Measurements from ENCODE around the gene KLRK1.
"Not testable (repeated sequence)": the region's sequence is repeated elsewhere in the genome, so short reads cannot be mapped to it uniquely, and the experiment has no call there.

Gene KLRK1

GRCh38 chr12:10388624-10389413 is 1.0 kb downstream of the KLRK1 start:
- FAIRE-seq: no peak

- FAIRE-seq: not testable (repeated sequence)
These were observed 2.3 kb downstream of the KLRK1 start for GRCh38 chr12:10387498-10387897.

- FAIRE-seq: no peak
These were observed 3.0 kb downstream of the KLRK1 start for GRCh38 chr12:10386857-10387256.

GRCh38 chr12:10385166-10385613 is 4.7 kb downstream of the KLRK1 start:
- no peak for FAIRE-seq

- no peak for FAIRE-seq
These were observed 5.7 kb downstream of the KLRK1 start for GRCh38 chr12:10384191-10384590.

- FAIRE-seq: no peak
These were observed 7.8 kb downstream of the KLRK1 start for GRCh38 chr12:10381928-10382628.

GRCh38 chr12:10378737-10379136 is 11.1 kb downstream of the KLRK1 start:
- FAIRE-seq: not testable (repeated sequence)

- FAIRE-seq: no peak
These were observed 15.2 kb downstream of the KLRK1 start for GRCh38 chr12:10374624-10375018.

GRCh38 chr12:10372559-10372958 is 17.3 kb downstream of the KLRK1 start:
- FAIRE-seq: no peak

- FAIRE-seq: not testable (repeated sequence)
These were observed 17.8 kb downstream of the KLRK1 start for GRCh38 chr12:10371893-10372535.

GRCh38 chr12:10369557-10370415 is 20.1 kb downstream of the KLRK1 start:
- no peak for FAIRE-seq

GRCh38 chr12:10368206-10369171 is 21.4 kb downstream of the KLRK1 start:
- FAIRE-seq: no peak

- not testable (repeated sequence) for FAIRE-seq
These were observed 22.1 kb downstream of the KLRK1 start for GRCh38 chr12:10367714-10368113.

GRCh38 chr12:10366875-10367274 is 23.0 kb downstream of the KLRK1 start:
- FAIRE-seq: no peak

GRCh38 chr12:10365696-10366405 is 24.0 kb downstream of the KLRK1 start:
- FAIRE-seq: no peak

- no peak for FAIRE-seq
These were observed 24.8 kb downstream of the KLRK1 start for GRCh38 chr12:10364815-10365622.

GRCh38 chr12:10363914-10364814 is 25.7 kb downstream of the KLRK1 start:
- no peak for FAIRE-seq

GRCh38 chr12:10363658-10363913 is 26.3 kb downstream of the KLRK1 start:
- no peak for FAIRE-seq
